AG04450 (cell line): Measurements from ENCODE around the gene MNDA. TPM values are rescaled to one million over a fixed set of nuclear protein-coding genes. Genes with fewer than 3 reads are reported as not detected.

Source experiments
- polyA plus RNA-seq: library from polyadenylated mRNA; depleted of rRNA; stranded (reverse); fragments of >200 nt; gene quantifications from 2 replicates; pipeline ENCODE4 v1.2.3, GENCODE V29; 2011; rRNA removed
- small RNA-seq: library from RNA; depleted of rRNA; stranded (forward); fragments of <200 nt; gene quantifications from one replicate; pipeline ENCODE3, GENCODE V24; 2012; ENCODE audit warnings: low read depth; ENCODE audit not compliant: insufficient read length

The MNDA gene
- polyA plus RNA-seq, 1 experiment: not detected

Small RNA genes lying within 50 kb of the gene (small RNA-seq; reads per million reads assigned to genes)
- not detected for gene OR2AQ1P

Other genes starting within 250 kb of the MNDA start
- gene OR10Z1, start 226.1 kb upstream of the MNDA start, polyA plus RNA-seq: not detected in 2 replicates
- 0.01 TPM in 1 of 2 replicates, not detected in the other for gene SPTA1, start 144.6 kb upstream of the MNDA start, polyA plus RNA-seq
- not detected in 2 replicates for gene OR6K2, start 130.7 kb upstream of the MNDA start, polyA plus RNA-seq
- not detected in 2 replicates for gene OR6K3, start 110.6 kb upstream of the MNDA start, polyA plus RNA-seq
- gene OR6K6, start 76.6 kb upstream of the MNDA start, polyA plus RNA-seq: not detected in 2 replicates
- gene OR6N1, start 59.2 kb upstream of the MNDA start, polyA plus RNA-seq: not detected in 2 replicates
- gene OR6N2, start 50.1 kb upstream of the MNDA start, polyA plus RNA-seq: not detected in 2 replicates
- not detected in 2 replicates for gene PYHIN1, start 100.2 kb downstream of the MNDA start, polyA plus RNA-seq
- gene IFI16, start 178.6 kb downstream of the MNDA start, polyA plus RNA-seq: 134 and 179 TPM in 2 replicates
- gene AIM2, start 245.4 kb downstream of the MNDA start, polyA plus RNA-seq: not detected in 2 replicates